Activated naive CD4-positive, alpha-beta T cell treated with anti-CD3 and anti-CD28 coated beads, Interleukin-2, amount 50 U/mL, for 24 hours (primary cell): ENCODE measurements around the gene PCDHA8.
"Not testable (repeated sequence)": the region's sequence is repeated elsewhere in the genome, so short reads cannot be mapped to it uniquely, and the experiment has no call there.

ENCODE experiments used
- H3K27ac Mint-ChIP-seq: one replicate; pipeline ENCODE4 v1.8.0; 2021; ENCODE audit warnings: mild to moderate bottlenecking, mixed read lengths
- H3K27me3 Mint-ChIP-seq: one replicate; pipeline ENCODE4 v1.8.0; 2021; ENCODE audit warnings: mixed read lengths
- H3K36me3 Mint-ChIP-seq: one replicate; pipeline ENCODE4 v1.8.0; 2021; ENCODE audit warnings: mixed read lengths
- H3K4me1 Mint-ChIP-seq: one replicate; pipeline ENCODE4 v1.8.0; 2021; ENCODE audit warnings: mixed read lengths
- H3K4me3 Mint-ChIP-seq: one replicate; pipeline ENCODE4 v1.8.0; 2021; ENCODE audit warnings: mild to moderate bottlenecking, mixed read lengths
- H3K9me3 Mint-ChIP-seq: one replicate; pipeline ENCODE4 v1.8.0; 2021; ENCODE audit warnings: mixed read lengths

The PCDHA8 gene

GRCh38 chr5:140821375-140822280 lies 19.4 kb upstream of the PCDHA8 start, which contains the start of gene PCDHA5:
Gene PCDHA5, plus strand, starts transcription at chr5:140821613.
- Mint-ChIP-seq H3K36me3 (peaks cover 4% of the 10 kb centered on the region), H3K4me1 (no peaks in the 10 kb centered on the region), H3K27ac (no peak within 1 kb of the TSS), H3K27me3 (peaks cover 26% of the 10 kb centered on the region), H3K4me3 (no peak within 1 kb of the TSS), H3K9me3 (peaks cover 13% of the 10 kb centered on the region)

GRCh38 chr5:140822281-140822629 lies 18.7 kb upstream of the PCDHA8 start:
- H3K27me3 Mint-ChIP-seq: peaks cover 31% of the 10 kb centered on the region
- H3K4me1 Mint-ChIP-seq: no peaks in the 10 kb centered on the region
- peaks cover 19% of the 10 kb centered on the region for H3K9me3 Mint-ChIP-seq
- no peak overlapping the region for H3K4me3 Mint-ChIP-seq
- peaks cover 6% of the 10 kb centered on the region for H3K36me3 Mint-ChIP-seq
- no peak overlapping the region for H3K27ac Mint-ChIP-seq

GRCh38 chr5:140822969-140823368 lies 18.0 kb upstream of the PCDHA8 start:
- Mint-ChIP-seq H3K27me3 (peaks cover 32% of the 10 kb centered on the region), H3K9me3 (peaks cover 13% of the 10 kb centered on the region)
- not testable (repeated sequence) for H3K36me3 Mint-ChIP-seq, H3K27ac Mint-ChIP-seq, H3K4me1 Mint-ChIP-seq, H3K4me3 Mint-ChIP-seq

GRCh38 chr5:140823475-140823874 lies 17.5 kb upstream of the PCDHA8 start:
- H3K4me3 Mint-ChIP-seq: no peak overlapping the region
- peaks cover 11% of the 10 kb centered on the region for H3K9me3 Mint-ChIP-seq
- no peaks in the 10 kb centered on the region for H3K4me1 Mint-ChIP-seq
- no peak overlapping the region for H3K27ac Mint-ChIP-seq
- H3K36me3 Mint-ChIP-seq: peaks cover 8% of the 10 kb centered on the region
- H3K27me3 Mint-ChIP-seq: peaks cover 31% of the 10 kb centered on the region

GRCh38 chr5:140827704-140828361 lies 13.2 kb upstream of the PCDHA8 start, which contains the start of gene PCDHA6:
Gene PCDHA6, plus strand, starts transcription at chr5:140827960. Its CDS starts 132 bp downstream, at chr5:140828092.
- peaks cover 18% of the 10 kb centered on the region for H3K36me3 Mint-ChIP-seq
- H3K9me3 Mint-ChIP-seq: peaks cover 16% of the 10 kb centered on the region
- H3K27me3 Mint-ChIP-seq: peaks cover 43% of the 10 kb centered on the region
- no peak within 1 kb of the TSS for H3K4me3 Mint-ChIP-seq
- H3K27ac Mint-ChIP-seq: no peak within 1 kb of the TSS
- no peaks in the 10 kb centered on the region for H3K4me1 Mint-ChIP-seq

GRCh38 chr5:140828362-140828737 lies 12.6 kb upstream of the PCDHA8 start:
- Mint-ChIP-seq H3K27ac (no peak overlapping the region), H3K4me1 (no peaks in the 10 kb centered on the region), H3K27me3 (peaks cover 47% of the 10 kb centered on the region), H3K9me3 (peaks cover 21% of the 10 kb centered on the region), H3K36me3 (peaks cover 21% of the 10 kb centered on the region), H3K4me3 (no peak overlapping the region)

GRCh38 chr5:140829511-140830501 lies 11.2 kb upstream of the PCDHA8 start:
- H3K27me3 Mint-ChIP-seq: peaks cover 57% of the 10 kb centered on the region
- not testable (repeated sequence) for H3K27ac Mint-ChIP-seq, H3K4me3 Mint-ChIP-seq, H3K4me1 Mint-ChIP-seq
- peaks cover 25% of the 10 kb centered on the region for H3K9me3 Mint-ChIP-seq
- H3K36me3 Mint-ChIP-seq: peaks cover 24% of the 10 kb centered on the region

- Mint-ChIP-seq H3K9me3 (peaks cover 13% of the 10 kb centered on the region), H3K27ac (no peak within 1 kb of the TSS)
Measured at GRCh38 chr5:140833993-140834392, 7.0 kb upstream of the PCDHA8 start, which contains the start of gene PCDHA7. Gene PCDHA7, plus strand, starts transcription at chr5:140834269. Its CDS starts 115 bp downstream, at chr5:140834384.

GRCh38 chr5:140834439-140835008 lies 6.5 kb upstream of the PCDHA8 start:
- H3K4me1 Mint-ChIP-seq, H3K27ac Mint-ChIP-seq, H3K4me3 Mint-ChIP-seq: not testable (repeated sequence)
- peaks cover 13% of the 10 kb centered on the region for H3K36me3 Mint-ChIP-seq
- H3K9me3 Mint-ChIP-seq: peaks cover 15% of the 10 kb centered on the region
- H3K27me3 Mint-ChIP-seq: peaks cover 36% of the 10 kb centered on the region

More at GRCh38 chr5:140833993-140834392, 7.0 kb upstream of the PCDHA8 start, which contains the start of gene PCDHA7:
- Mint-ChIP-seq H3K4me1 (no peaks in the 10 kb centered on the region), H3K4me3 (no peak within 1 kb of the TSS), H3K36me3 (peaks cover 13% of the 10 kb centered on the region), H3K27me3 (peaks cover 36% of the 10 kb centered on the region)

GRCh38 chr5:140835622-140836510 lies 5.1 kb upstream of the PCDHA8 start:
- no peak overlapping the region for H3K4me3 Mint-ChIP-seq
- no peak overlapping the region for H3K27ac Mint-ChIP-seq
- H3K36me3 Mint-ChIP-seq: peaks cover 16% of the 10 kb centered on the region
- H3K4me1 Mint-ChIP-seq: no peaks in the 10 kb centered on the region
- peaks cover 41% of the 10 kb centered on the region for H3K27me3 Mint-ChIP-seq
- H3K9me3 Mint-ChIP-seq: peaks cover 24% of the 10 kb centered on the region

GRCh38 chr5:140842798-140843733 lies 2.1 kb downstream of the PCDHA8 start:
- peaks cover 23% of the 10 kb centered on the region for H3K27me3 Mint-ChIP-seq
- peaks cover 7% of the 10 kb centered on the region for H3K36me3 Mint-ChIP-seq
- H3K4me1 Mint-ChIP-seq: no peaks in the 10 kb centered on the region
- H3K9me3 Mint-ChIP-seq: peaks cover 17% of the 10 kb centered on the region
- H3K27ac Mint-ChIP-seq: no peak overlapping the region
- no peak overlapping the region for H3K4me3 Mint-ChIP-seq

GRCh38 chr5:140848139-140849102 lies 7.4 kb downstream of the PCDHA8 start, which contains the start of gene PCDHA9:
Gene PCDHA9, plus strand, starts transcription at chr5:140848382. Its CDS starts 114 bp downstream, at chr5:140848496.
- H3K9me3 Mint-ChIP-seq, H3K4me3 Mint-ChIP-seq, H3K36me3 Mint-ChIP-seq, H3K27ac Mint-ChIP-seq, H3K4me1 Mint-ChIP-seq: not testable (repeated sequence)
- H3K27me3 Mint-ChIP-seq: peaks cover 11% of the 10 kb centered on the region
